Left forelimb (tissue), 1 donor: ENCODE measurements around the gene CCDC106.
A peak's percentile ranks its signal among the peaks of the same experiment; 100 is the strongest.

ENCODE experiments used
- DNase-seq: peaks from one replicate; pipeline ENCODE4 v3.0.0-alpha.2; 2018; ENCODE audit warnings: low spot score

The CCDC106 gene

DNA sequence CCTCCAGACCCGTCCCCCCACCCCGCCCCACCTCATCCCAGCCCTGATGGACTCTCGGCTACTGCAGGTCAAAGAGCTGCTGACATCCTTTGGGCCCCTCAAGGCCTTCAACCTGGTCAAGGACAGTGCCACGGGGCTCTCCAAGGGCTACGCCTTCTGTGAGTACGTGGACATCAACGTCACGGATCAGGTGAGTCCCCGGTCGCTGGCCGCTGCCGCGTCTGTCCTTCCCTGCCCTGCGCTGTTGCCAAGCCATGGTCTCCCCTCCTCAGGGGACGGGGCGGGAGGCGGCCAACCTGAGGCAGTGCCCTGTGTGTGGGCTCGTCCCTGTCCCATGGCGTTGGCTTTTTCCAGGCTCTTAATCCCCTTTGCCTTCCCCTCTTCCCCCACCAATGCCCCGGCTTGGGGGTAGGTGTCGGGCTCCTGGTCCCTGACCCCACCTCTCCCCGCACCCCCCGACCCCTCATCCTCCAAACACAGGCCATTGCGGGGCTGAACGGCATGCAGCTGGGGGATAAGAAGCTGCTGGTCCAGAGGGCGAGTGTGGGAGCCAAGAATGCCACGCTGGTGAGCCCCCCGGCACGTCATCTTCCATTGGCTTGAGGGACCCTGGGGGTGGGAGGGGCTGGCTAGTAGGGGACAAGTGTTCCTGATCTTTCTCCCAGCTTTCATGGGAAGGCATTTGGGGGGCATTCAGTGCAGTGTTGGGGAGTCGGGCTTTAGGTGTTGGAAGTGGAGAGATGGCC, 20.8 kb downstream of the CCDC106 start:
- no peak for DNase-seq

DNA sequence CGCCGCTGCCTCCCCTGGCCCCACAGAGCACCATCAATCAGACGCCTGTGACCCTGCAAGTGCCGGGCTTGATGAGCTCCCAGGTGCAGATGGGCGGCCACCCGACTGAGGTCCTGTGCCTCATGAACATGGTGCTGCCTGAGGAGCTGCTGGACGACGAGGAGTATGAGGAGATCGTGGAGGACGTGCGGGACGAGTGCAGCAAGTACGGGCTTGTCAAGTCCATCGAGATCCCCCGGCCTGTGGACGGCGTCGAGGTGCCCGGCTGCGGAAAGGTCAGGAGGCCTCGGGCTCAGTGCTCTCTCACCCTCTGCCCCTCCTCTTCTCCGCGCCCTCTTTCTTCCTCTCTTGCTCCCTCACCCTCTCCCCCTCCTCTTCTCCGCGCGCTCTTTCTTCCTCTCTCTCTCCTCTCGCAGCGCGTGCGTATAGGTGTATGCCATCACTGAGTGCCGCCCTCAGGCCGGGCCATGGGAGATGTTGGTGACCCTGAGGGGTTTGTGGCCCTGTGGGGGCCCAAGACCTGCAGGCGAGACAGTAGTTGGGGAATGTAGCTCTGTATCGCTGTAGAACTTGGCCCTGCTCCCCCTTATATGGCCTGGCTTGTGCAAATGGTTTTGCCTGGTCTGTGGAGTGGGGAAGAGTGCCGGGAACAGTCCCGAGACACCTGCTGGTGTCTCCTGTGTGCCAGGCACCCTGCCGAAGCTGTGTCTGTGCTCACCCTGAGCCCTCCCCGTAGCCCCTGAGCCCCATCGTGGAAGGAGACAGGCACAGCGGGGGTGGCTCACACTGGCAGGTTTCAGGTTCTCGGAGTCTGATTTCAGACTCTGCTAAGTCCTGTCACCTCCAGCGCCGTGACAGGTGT, 21.6 kb downstream of the CCDC106 start:
- no peak for DNase-seq

DNA sequence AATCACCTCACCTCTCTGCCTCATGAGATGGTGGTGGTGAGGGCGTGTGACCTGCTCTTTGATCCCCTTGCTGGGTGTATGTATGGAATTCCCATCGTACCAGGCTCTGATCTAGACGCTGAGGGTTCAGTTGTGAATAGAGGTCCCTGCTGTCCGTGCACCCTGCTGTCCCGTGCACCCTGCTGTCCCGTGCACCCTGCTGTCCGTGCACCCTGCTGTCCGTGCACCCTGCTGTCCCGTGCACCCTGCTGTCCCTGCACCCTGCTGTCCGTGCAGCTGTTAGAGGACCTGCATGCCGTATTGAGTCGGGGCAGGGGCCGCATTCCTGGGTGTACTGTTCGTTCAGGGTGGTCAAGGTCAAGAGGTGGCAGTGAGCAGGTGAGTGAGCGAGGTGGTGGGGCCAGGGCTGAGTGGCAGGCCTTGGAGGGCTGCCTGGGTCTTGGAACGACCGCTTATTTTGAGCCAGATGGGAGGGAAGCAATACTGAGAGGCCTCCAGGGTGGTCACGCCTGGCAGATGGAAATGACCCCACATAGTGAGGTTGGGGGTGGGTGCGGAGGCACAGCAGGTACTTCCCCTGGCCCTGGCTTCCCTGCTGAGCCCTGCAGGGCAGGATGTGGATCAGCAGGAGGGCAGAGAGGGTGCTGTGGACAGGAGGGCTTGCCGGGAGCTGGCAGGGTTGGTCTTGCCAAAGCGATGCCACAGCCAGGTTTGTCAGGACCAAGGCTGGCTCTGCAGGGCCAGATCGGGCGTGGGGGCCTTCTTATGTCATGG, 22.5 kb downstream of the CCDC106 start:
- peak; percentile 85 for DNase-seq

DNA sequence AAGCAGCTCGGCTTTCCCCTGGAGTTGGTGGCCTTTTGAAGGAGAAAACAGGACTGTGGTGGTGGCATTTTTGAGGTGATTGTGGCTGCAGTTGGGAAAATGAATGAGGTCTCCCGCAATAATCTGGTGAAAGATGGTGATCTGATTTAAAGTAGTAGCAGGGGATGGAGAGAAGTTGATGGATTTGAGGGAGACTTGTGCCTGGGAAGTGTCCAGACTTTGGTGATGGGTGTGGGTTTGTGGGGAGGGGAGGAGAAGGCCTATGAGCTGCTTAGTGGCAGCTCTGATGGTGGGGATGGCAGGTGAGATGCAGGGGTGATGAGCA, 23.0 kb downstream of the CCDC106 start:
- no peak for DNase-seq

DNA sequence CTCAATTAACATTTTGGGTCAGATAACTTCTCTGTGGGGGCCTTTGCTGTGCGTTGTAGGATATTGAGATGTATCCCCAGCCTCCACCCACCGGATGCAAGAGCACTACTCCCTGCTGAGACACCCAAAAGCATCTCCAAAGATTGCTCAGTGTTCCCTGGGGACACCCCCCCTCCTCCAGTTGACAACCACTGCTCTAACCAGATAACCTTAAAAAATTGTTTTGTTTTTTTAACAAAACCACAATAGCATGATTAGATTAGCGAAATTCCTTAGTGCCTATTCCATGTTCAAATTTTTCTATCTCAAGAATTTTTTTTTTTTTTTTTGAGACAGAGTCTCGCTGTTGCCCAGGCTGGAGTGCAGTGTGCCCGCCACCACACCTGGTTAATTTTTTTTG, 24.4 kb downstream of the CCDC106 start:
- DNase-seq = no peak

DNA sequence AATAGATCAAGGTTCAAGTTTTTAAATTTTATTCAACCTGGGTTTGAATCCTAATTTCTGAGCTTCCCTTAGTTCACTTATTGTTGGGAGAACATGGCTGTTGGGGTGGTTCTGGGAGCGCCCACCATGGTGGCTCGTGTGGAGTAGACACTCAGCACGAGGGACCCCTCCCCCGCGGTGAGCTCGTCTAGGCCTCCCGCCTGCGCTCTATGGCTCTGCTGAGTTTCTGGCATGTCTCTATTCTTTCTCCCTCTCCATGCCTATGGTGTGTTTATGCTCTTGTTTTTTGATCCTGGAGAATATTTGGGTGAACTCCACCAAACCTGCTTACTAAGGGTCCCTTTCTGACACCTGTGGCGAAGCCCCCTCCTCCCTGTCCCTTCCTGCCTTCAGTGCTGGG, 25.5 kb downstream of the CCDC106 start:
- no peak for DNase-seq

DNA sequence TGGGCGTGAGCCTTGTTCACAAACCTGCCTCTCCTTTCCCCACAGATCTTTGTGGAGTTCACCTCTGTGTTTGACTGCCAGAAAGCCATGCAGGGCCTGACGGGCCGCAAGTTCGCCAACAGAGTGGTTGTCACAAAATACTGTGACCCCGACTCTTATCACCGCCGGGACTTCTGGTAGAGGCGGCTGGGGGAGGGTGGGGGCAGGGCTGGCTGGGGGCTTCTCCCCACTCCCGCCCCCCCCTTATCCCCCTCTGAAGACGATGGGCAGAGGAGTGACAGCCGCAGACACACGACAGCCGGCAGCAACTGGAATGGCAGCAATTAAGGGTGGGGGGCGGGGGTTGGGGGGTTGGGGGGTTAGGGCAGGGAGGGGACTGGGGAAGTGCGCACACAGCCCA, 25.9 kb downstream of the CCDC106 start:
- no peak for DNase-seq

- DNase-seq = no peak
Observed at GRCh38 chr19:55674459-55674840, 26.4 kb downstream of the CCDC106 start.

DNA sequence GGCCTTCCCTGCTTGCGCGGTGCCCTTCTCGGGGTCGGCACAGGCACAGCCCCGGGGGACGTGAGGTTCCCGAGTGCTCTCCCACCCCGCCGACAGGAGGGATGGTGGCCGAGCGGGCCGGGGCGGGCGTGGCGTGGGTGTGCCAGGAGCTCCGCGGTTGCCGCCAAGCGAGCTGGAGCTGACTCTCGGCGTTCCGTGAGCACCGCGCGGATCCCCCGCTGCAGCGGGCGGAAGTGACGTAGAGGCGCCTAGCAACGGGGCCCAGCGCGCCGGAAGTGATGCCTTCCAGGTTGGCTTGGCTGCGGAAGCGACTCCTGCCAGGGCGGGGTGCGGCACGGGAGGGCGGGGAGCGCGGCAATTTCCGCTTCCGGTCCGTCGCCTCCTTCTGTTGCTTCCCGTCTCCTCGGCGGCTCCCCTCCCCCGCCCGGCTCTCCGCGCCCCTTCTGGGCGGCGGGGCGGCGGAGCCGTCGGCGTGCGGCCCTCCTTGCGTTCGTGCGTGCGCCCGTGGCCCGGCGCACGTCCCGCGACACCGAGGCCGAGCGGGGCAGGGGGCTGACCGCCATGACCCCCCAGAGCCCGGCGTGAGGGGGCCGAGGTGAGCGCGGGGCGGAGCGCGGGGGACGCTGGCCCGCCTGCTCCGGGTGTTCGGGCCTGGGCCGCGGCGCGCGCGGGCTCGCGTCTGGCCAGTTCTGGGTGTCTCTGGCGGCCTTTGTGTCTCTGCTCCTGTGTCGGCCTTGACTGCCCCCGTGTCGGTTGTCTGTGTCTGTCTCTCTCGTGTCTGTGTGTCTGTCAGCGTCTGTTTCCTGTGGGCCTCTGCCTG, 27.0 kb downstream of the CCDC106 start, which contains the start of gene EPN1:
Gene EPN1, plus strand, starts transcription at position 386 of the 820 bp plus-strand sequence. CDS start 3,402 bp downstream, outside the sequence.
- DNase-seq = peak; percentile 98

GRCh38 chr19:55675661-55676354, 27.8 kb downstream of the CCDC106 start:
- no peak for DNase-seq

GRCh38 chr19:55676383-55676782, 28.4 kb downstream of the CCDC106 start:
- no peak for DNase-seq

GRCh38 chr19:55676889-55677505, 29.0 kb downstream of the CCDC106 start:
- DNase-seq = no peak

- DNase-seq = no peak
Observed at GRCh38 chr19:55677572-55678028, 29.6 kb downstream of the CCDC106 start.

GRCh38 chr19:55678121-55678671, 30.2 kb downstream of the CCDC106 start:
- DNase-seq = no peak

GRCh38 chr19:55679343-55680257, 31.6 kb downstream of the CCDC106 start:
- no peak for DNase-seq

DNA sequence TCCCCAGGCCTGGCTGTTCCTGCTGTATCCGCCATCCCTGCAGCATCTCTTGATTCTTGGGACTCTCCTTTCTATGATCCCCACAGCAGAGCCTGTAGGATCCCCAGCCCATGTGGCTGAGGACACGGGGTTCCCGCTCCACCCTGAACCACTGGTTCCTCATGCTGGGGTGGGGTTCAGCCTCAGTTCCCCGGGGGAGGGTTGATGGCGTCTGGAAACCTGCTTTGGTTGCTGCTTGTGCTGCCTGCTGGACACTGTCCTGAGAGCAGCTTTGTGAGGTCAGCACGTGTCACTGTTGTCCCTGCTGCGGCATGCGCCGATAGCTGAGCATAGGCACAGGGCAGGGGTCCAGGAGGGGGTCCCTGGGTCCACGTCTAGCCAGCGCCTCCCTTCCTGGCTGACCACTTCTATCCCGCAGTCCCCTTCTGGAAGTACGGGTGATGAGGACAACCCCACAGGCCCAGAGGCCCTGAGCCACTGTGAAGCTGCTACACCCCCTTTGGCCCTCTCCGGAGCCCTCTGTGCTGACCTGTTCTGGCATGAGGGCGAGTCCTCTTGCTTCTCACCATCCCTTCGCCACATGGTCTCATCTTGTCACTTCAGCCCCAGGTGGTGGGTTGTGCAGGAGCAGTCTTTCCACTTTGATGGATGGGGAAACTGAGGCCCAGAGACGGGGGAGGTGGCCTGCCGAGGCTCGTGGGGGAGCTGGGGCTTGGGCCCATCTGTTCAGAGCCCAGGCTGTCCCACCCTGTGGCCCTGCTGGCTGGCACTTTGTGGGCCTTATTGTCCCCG, 32.5 kb downstream of the CCDC106 start:
- no peak for DNase-seq

DNA sequence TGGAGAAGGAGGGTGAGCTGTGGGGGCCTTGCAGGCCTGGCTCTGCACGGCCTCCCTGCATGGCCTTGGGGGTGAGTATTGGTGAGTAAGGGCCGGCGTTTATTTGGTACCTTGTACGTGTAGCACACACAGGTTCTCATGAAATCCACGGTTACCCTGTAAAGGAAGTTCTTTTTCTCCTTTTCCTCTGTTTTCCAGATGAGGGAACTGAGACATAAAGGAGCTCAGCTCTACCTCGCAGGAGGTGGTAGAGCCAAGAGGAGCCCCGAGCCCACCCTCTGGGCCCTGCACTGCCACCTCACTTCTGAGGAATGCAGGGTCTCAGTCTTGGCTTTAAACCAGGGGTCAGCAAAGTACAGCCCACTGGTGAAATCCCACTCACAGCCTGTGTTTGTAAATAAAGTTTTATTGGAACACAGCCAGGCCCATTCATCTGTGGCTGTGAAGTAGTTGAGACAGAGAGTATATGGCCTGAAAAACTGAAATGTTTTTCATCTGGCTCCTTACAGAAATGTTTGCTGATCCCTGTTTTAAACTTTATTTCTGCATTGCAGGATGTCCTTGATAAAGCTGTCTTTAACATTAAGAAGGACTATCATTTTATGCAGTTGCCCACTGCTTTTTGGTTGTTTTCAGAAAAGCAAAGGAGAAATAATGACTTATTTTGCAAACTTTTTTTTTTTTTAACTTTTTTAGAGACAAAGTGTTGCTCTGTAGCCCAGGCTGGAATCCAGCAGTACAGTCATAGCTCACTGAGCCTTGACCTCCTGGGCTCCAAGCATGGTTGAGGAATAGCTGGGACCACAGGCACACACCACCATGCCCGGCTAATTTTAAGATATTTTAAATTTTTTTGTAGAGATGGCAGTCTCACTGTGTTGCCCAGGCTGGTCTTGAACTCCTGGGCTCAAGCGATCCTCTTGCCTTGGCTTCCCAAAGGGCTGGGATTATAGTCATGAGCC, 33.4 kb downstream of the CCDC106 start:
- DNase-seq = no peak
